Colon (tissue), 2 donors: ENCODE measurements around the gene POGLUT2.
A peak's percentile ranks its signal among the peaks of the same experiment; 100 is the strongest.

Experiments
- FAIRE-seq: peaks from 2 replicates; lab custom pipeline; 2012; peaks lifted over from hg19 to GRCh38; lab: Jason Lieb, UNC
- donor health status: control.
- donor health status: control.

The POGLUT2 gene

DNA sequence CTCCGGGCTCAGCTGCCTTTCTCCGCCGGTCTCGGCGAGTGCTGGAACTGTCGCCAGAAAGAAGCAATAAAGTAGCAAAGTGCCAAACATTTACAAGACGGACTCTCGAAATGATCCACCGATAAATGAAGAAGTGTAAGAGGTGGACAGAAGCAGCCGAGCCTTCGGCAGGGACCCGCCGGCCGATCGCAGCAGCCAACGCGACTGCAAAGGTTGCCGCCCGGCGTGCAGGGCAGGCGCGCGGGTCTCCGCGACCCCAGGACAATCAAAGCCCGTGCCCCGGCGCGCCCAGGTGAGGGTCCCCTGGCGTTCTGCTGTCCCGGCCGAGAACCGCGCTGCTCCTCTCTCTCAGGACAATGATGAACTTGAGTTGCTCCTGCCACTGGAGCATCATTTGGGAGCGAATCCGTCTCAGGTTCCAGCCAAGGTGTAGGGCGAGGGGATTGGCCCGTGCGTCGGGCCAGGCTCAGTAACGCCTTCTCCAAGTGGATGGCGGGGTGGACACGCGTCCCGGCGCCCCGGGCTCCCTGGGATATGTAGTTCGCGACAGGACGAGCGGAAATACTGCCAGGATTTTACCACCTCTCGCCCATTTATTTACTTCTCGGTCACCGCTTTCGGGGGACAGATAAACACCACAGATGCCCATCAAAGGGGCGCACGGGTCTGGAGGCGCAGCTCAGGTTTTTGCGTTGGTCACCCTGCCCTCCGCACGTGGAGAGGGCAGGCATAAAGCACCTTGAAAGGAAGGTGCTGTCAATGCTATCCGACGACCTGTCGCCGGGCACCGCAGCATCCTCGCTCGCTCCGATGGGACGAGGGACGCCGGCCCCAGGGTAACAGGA is at the start of gene POGLUT2, which contains the start of gene BIVM:
Gene POGLUT2, minus strand, starts transcription at position 396 of the 845 bp plus-strand sequence. Its CDS starts 306 bp downstream, at position 90.
Gene BIVM, plus strand, starts transcription at position 539 of the 845 bp plus-strand sequence. CDS start 8,149 bp downstream, outside the sequence.
- no peak for FAIRE-seq

DNA sequence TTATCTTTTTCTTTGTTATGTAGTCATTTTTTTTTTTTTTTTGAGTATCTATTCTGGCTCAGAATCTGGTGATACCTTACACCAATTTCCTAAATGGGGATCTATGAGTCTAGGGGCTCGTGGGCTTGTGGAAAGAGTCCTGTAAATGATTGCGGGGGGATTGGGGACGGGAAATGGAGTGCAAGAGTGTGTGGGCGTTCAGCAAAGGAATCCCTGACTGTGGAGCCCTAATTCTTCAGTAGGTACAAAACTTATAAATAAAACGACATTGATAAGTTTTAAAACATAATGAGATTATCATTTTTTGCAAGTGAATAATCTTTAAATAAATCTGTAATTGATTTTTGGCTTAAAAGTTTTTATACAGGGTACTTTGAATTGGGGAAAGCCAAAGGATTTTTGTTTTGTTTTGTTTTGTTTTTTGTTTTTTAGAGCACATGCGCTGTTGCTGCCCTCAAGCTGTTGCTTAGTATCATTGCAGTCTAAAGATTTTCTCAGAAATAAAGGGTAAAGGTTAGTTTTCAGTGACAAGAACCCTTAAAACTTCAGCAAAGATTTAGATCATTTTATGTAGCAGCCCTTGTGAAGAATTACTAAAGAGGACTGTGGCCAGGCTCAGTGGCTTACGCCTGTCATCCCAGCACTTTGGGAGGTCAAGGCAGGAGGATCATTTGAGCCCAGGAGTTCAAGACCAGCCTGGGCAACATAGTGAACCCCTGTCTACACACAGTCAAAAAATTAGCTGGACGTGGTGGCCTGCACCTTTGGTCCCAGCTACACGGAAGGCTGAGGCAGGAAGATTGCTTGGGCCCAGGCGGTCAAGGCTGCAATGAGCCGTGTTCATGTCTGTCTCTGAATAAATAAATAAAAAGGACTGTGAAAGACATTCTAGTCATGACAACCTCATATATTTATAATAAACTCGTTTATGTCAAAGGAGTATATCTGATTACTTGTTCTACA is 48.8 kb upstream of the POGLUT2 start:
- FAIRE-seq, result peak; percentile 31

DNA sequence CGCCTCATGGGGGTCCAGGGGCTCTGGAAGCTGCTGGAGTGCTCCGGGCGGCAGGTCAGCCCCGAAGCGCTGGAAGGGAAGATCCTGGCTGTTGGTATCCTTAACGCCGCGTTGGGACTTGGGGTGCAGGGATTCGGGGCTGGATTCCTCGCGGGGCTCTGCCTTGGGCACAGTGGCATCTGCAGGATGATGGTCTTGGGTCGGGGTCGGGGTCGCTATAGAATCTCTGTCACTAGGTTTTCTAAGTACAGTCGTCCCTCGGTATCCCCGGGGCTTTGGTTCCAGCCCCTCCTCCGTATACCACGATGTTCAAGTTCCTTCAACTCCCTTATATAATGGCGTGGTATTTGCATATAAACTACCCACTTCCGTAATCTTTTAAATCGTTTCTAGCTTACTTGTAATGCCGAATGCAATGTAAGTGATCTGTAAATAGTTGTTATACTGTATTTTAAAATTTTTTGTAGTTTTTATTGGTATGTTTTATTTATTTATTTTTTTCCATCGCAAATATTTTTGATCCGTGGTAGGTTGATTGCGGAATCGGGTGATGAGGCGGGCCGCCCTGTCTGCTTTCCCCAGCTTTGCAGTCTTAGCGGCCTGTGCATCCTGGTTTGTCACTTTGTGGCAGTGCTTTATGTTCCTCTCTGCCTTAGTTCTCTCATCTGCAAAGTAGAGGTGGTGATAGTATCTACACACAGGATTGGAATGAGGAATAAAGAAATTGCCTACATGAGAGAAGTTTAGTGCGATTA is 47.7 kb upstream of the POGLUT2 start:
- no peak for FAIRE-seq

DNA sequence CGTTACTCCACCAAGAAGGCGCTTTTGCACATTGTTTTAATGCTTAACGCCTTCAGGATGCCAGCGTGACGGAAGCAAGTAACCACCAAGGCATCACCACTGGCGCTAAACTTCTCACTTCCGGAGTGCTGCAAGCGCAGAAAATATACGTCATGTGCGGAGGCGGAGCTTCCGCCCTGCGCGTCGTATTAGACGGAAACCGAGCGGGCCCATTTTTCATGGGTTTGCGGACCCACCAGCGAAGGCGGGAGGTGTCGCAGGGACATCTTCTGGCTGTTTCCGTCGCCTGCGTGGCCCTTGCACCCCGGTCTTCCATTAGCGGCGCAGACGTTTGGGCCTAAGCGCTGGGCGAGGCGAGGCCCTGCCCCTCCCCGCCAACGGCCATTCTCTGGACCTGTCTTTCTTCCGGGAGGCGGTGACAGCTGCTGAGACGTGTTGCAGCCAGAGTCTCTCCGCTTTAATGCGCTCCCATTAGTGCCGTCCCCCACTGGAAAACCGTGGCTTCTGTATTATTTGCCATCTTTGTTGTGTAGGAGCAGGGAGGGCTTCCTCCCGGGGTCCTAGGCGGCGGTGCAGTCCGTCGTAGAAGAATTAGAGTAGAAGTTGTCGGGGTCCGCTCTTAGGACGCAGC is 47.0 kb upstream of the POGLUT2 start, which contains the start of gene ERCC5:
Gene ERCC5, plus strand, starts transcription at position 403 of the 631 bp plus-strand sequence. CDS start 235 bp downstream, outside the sequence.
- FAIRE-seq, result peak; percentile 24

DNA sequence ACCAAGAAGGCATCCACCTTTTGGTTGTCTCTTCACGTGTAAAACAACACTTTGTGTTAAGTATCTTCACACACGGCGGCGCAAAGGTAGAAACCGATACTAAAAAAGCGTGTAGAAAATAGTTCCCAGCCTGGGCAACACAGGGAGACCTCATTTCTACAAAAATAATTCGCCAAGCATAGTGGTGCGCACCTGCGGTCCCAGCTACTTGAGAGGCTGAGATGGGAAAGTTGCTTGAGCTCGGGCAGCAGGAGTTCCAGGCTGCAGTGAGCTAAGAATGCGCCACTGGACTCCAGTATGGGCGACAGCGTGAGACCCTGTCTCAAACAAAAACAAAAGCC is 46.5 kb upstream of the POGLUT2 start:
- no peak for FAIRE-seq

DNA sequence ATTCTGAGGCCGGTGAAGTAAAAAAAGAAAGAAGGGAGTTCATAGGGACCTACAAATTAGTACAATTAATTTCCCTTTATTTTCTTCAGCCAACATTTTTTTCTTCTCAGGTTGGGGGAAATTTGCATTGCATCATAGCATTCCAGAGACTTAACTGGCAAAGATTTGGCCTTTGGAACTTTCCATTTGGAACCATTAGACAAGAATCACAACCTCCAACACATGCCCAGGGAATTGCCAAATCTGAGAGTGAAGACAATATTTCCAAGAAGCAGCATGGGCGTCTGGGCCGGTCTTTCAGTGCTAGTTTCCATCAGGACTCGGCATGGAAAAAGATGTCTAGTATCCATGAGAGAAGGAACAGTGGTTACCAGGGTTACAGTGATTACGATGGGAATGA is 40.7 kb upstream of the POGLUT2 start:
- FAIRE-seq, result no peak

DNA sequence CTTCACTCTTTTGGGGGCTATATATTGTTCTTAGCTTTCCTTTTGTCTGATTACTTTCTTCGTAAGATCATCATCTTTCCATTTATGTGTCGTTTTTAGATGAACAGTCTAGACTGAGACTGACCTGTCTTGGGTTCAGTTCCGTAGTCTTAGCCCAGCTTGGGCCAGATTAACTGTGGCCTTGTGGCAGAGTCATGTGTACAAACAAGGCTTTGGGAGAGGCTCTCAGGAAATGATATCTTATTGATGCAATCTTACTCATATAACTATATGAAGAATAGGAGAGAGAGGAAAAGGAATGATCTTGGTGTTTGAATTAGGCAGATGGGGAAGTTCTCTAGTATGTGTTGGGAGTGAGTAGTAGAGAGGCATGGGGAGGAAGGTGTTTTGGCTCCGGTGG is 40.2 kb upstream of the POGLUT2 start:
- FAIRE-seq, result no peak

DNA sequence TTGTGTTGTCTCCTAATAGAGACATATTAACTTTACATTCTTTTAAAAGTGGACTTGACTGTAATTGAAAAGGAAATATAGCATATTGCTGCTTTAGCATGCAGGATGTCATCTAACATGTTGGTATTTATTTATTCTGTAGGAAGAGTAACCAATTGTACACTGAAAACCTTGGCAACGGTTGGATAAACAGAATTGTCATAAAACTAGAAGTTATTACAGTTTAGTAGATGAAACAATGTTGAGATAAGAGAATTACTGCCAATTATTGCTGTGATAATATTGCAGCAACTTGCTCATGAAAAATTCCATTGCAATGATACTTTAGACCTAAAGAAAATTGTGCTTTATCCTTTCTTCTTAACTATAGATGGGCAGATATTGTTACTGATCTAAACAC is 39.5 kb upstream of the POGLUT2 start:
- FAIRE-seq, result no peak

DNA sequence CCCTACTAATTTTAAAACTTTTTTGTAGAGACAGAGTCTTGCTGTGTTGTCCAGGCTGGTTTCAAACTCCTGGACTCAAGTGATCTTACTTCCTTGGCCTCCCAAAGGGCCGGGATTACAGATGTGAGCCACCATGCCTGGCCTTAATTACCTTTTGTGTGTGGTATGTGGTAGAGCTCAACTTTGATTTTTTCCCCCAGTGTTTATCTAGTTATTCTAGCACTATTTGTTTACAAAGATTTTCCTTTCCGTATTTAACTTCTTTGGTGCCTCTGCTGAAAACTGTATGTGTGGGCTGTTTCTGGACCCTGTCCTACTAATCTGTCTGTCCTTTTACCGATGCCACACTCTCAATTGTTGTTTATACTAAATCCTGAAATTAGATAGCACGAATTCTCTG is 37.7 kb upstream of the POGLUT2 start:
- no peak for FAIRE-seq

DNA sequence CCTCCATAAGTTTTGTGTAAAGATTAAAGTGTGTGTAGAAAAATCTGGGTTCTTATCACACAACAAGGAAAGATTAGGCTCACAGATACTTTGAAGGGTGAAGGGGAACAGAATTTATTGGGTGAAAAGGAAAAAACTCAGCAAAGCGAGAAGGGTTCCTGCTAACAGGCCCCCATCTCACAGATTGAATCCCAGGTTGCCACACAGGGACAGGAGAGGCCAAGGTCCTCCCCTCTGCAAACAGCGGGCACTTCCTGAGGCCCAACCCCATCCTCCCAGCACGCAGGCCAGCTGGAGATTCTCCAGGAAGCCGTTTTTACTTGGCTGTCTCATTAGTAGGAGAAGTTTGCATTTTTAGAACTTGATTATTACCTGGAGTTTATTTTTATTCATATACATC is 31.9 kb upstream of the POGLUT2 start:
- FAIRE-seq, result no peak

DNA sequence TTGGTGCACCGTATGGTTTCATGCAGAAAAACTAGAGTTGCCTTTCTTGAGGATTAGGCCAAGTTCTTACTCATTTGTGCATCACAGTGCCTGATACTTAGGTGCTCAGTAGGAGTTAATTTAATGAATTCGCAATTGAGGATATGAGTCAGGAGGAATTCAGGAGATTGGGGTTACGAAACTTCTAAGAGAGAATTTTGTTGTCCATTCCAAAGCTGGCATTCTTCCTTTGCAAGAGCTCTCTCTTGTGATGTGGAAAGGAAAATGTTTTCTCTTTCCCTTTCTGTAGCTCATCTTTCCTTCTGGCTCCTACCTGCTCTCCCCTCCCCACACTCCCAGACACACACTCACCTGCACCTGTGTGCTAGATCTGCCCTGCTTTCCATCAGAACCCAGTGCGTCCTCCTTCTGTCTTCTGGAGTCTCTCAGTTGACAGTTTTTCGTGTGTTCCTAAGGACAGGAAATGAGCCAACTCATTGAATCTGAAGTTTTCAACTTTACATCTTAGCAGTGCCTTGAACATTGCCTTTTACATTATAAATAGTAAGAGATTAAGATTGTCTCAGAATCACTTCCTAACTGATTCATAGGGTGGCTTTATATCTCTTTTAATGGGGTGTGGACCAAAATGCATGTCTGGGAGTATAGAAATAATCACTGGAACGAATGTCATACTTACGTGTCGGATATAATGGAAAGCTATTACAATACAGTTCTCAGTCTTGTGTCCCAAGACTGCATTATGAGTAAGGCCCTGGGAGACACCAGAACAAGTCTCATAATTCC is 27.3 kb upstream of the POGLUT2 start:
- no peak for FAIRE-seq

DNA sequence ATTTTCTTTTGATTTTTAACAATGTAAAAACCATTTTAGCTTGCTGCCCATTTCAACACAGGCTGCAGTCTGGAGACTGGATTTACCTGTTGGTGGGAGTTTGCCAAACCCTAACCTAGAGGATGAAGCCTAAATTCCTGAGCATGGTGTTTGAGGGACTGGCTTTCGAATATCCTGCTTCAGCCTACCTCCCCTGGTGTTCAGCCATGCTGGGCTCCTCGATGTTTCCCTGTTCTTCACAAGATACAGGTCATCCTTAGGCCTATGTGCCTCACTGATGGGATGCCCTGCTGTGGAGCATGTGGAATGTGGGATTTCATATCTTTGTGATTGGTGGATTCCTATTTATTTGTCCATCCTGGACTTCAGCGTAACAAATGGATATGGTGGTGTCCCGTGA is 26.6 kb upstream of the POGLUT2 start:
- no peak for FAIRE-seq

DNA sequence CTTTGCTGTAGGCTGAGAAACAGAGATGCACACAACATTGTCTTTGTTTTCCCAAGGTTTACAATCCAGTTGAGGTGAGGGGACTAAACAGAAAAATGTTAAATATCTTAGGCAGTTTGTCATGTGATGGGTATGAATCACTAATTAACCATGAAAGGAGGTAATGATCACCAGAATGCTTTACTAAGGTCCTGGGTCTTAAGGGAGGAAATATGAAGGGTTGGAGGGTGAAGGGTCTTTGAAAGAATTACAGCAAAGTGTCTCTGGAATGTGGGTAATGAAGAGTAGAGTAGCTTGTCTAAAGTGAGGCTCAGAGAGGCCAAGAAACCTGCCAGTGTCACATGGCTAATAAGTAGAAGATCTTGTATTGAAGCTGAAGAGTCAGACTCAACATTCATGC is 19.1 kb upstream of the POGLUT2 start:
- no peak for FAIRE-seq

DNA sequence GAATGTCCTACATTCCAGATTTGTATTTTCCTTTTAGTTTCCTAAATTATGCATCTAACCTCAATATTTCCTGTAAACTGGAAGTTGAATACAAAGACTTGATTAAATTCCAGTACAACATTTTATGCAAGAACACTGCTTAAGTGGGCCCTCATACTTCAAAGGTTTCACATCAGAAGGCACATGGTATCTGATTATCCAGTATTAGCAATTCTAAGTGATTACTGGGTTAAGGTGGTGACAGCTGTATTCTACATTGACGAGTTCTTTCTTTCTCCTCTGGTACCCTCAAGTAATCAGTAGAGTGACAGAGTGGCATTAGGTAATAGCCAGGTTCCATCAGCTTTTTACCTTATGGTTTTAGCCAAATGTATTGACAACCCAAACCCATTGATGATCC is 18.5 kb upstream of the POGLUT2 start:
- no peak for FAIRE-seq

DNA sequence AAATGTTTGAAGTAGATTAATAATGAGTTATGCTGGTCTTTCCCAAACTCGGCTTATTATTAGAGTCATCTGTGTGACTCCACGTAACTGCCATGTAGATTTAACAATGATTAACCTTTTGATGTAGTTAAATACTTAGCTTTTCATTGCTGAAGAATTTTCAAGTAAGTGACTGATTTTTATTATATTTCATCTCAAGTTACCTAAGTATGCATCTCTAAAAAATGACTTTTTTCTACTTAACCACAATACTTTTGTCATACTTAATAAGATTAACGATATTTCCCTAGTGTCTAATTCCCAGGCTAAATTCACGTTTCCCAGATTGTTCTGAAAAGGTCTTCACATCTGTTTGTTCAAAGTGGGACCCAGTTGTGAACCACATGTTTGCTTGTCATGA is 17.9 kb upstream of the POGLUT2 start:
- FAIRE-seq, result no peak

DNA sequence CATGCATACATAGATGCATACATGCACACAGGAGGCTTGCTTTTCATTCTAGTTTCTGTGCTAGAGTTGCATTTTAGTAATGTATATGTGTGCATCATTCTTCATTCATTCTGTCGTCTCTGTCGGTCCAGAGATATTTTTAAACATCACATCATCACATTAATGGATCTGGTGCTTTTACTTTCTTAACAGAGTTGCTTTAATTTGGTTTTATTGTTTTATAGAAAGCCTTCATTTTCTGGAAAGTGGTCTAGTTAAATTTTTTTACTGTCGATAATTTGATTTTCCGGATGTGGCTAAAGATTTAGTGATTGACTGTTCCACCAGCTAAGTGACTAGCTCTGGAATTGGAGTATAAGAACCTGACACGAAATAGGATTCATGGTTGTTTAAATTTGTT is 17.0 kb upstream of the POGLUT2 start:
- no peak for FAIRE-seq

DNA sequence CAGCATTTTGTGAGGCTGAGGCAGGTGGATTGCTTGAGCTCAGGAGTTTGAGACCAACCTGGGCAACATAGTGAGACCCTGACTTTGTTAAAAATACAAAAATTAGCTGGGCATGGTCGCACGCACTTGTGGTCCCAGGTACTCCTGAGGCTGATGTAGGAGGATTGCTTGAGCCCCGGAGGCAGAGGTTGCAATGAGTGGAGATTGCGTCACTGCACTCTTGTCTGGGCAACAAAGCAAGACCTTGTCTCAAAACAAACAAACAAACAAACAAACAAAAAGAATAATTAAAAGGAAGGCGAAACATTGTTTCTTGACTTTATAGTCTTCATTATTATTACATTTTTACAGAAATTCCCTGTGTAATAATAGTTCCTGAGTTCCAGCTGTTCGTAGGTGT is 16.0 kb upstream of the POGLUT2 start:
- FAIRE-seq, result no peak

DNA sequence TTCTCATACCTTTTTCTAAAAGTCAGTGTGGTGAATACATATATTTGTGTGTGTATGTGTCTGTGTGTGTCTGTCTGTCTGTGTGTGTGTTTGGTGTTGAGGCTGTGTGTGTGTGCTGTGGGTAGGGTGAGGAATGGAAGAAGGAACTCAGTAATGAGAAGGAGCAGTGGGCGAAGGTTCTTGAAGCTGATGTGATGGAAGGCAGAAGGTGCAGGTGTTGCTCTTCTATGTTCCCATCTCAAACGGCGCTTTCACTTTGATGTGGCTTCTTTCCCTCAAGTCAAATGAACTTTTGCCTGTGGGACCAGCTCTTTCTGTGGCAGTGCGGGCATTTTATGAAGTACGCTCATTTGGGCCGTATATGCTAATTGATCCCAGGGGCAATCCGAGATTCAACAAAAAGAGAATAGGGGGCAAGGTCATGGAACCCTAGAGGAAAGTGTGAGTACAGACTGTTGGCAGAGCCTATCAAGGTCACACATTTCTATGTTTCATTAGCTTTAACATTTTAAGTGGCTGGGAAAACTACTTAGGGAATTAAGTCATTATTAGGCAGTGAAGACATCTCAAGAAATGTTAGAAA is 15.3 kb upstream of the POGLUT2 start:
- no peak for FAIRE-seq

DNA sequence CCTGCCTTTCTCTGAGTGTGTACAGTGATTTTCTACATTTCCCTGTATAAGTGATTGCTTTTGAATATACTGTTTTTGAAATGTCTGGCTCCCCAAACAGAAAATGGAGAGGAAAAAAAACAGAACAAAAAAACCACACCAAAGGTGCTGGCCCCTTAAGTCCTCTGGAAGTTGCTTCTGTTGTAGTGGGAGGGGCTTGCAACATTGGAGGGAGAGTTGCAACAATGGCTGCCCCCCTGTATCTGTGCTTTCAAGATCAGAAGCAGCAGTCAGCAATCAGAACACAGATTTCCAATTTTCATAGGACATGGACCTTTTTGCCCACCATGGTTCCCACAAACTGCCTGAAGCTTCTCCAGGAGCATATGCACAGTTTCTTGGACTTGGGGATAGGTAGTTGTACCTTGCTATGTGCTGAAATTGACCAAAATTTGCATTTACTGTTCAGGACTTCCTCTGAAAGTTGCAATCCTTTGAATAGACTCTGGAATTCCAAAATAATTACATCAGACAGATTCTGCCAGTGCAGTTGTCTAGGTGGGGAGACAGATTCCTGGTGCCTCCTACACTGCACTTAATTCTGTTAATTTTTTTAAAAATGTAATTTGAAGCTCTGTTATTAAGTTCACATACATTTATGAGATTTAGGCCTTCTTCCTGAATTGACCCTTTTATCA is 14.0 kb upstream of the POGLUT2 start:
- FAIRE-seq, result no peak

DNA sequence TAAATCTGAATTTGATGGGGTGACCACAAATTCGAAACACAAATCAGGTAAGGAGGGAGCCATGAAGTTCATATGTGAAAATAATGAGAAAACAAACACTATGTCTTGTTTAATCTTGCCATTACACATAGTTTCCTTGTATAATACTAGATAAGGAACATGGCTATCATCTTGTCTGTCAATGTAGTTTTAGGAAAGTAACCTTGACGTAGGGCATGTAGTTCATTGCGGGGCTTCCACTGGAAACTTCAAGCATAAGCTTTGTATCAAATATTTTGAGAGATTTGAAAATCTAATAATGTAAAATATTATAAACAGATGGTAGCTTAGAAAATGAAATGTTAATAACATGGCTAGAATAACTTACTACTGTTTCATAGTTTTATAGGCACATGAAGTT is 8.9 kb upstream of the POGLUT2 start:
- no peak for FAIRE-seq
